Measurements from ENCODE around the gene JAZF1. TPM values are rescaled to one million over a fixed set of nuclear protein-coding genes. Genes with fewer than 3 reads are reported as not detected.

The JAZF1 gene
- total and polyA plus RNA-seq, 2 of the 4 experiments (the other 2 are of a cell fraction), result 8.4 to 10.5 TPM

GRCh38 chr7:28161331-28161730 is 19.3 kb downstream of the JAZF1 start:
- Histone ChIP-seq H3K9ac (ENCODE audit: low read depth, low read length) (0 out of 2 replicates have a peak overlapping the region, but pooled peaks have one; percentile 14), H2AK5ac (ENCODE audit: low read depth, low read length) (peak overlapping the region; percentile 94), H3K79me1 (ENCODE audit: low read depth in 1 of 2, low read length in 2 of 2) (peaks cover 66 to 84% of the 10 kb centered on the region in 2 experiments), H4K8ac (ENCODE audit: low read depth in 2 of 2, low read length in 2 of 2) (peak overlapping the region; percentile 77 to 90; a peak in 3 of 4 replicates), H3K18ac (ENCODE audit: low read depth, low read length) (peak overlapping the region; percentile 97), H2BK20ac (ENCODE audit: low read depth, low read length) (peak overlapping the region; percentile 93), H3K4me1 (ENCODE audit: control insufficient read depth, insufficient read depth, low read length) (peaks cover 32% of the 10 kb centered on the region), H3K4me2 (ENCODE audit: low read depth, low read length) (no peak overlapping the region), H2AFZ (replicated peaks; ENCODE audit: low read length, poor library complexity) (no peak overlapping the region), H2BK15ac (ENCODE audit: low read depth, low read length) (peak overlapping the region; percentile 97; the same call in 2 of the 3 replicates), H4K5ac (ENCODE audit: low read depth, low read length) (peak overlapping the region; percentile 88), H3K4ac (ENCODE audit: low read depth, low read length) (peak overlapping the region; percentile 96), H3K27me3 (ENCODE audit: control insufficient read depth, insufficient read depth, low read length) (no peaks in the 10 kb centered on the region), H3K14ac (replicated peaks; ENCODE audit: low read depth, low read length) (peak overlapping the region; percentile 93), H3K56ac (ENCODE audit: extremely low read depth, insufficient read depth, low read length) (peak overlapping the region; percentile 19; the same call in 1 of the 2 replicates), H3K9me3 (ENCODE audit: control insufficient read depth, insufficient read depth, low read length) (no peaks in the 10 kb centered on the region), H3K27ac (ENCODE audit: insufficient read depth, low read length) (peak overlapping the region; percentile 51; the same call in 1 of the 2 replicates), H3K4me3 (ENCODE audit: insufficient read depth, low read depth, low read length) (no peak overlapping the region), H2BK5ac (ENCODE audit: low read depth, low read length, poor library complexity, severe bottlenecking) (peak overlapping the region; percentile 99), H2AK9ac (replicated peaks; ENCODE audit: low read depth, low read length, poor library complexity) (peak overlapping the region; percentile 63), H3K23ac (ENCODE audit: low read depth, low read length) (peak overlapping the region; percentile 81), H2BK120ac (ENCODE audit: low read depth, low read length) (peak overlapping the region; percentile 95), H4K20me1 (ENCODE audit: insufficient read depth, low read length) (no peaks in the 10 kb centered on the region), H4K91ac (ENCODE audit: insufficient read depth, low read depth, low read length) (peak overlapping the region; percentile 90), H3K36me3 (ENCODE audit: control insufficient read depth, insufficient read depth, low read length) (peaks cover 2% of the 10 kb centered on the region), H3K9me1 (ENCODE audit: insufficient read depth, low read length) (peaks cover 26% of the 10 kb centered on the region)
- no peak for TF ChIP-seq MAFK (IDR thresholded peaks at IDR 0.05; ENCODE audit: low read depth, low read length)
- no peak for TF ChIP-seq BHLHE40 (IDR thresholded peaks at IDR 0.05; ENCODE audit: low read depth, low read length)
- no peak for TF ChIP-seq CEBPB (IDR thresholded peaks at IDR 0.05; ENCODE audit: low read depth, low read length)
- no peak for TF ChIP-seq CHD1 (IDR thresholded peaks at IDR 0.05; ENCODE audit: low read depth, low read length)
- no peak for TF ChIP-seq NFE2L2 (IDR thresholded peaks at IDR 0.05; ENCODE audit: low read depth, low read length)
- no peak for TF ChIP-seq SMC3 (IDR thresholded peaks at IDR 0.05; ENCODE audit: low read depth, low read length)
- no peak for TF ChIP-seq POLR2A (IDR thresholded peaks at IDR 0.05; ENCODE audit: low read depth, low read length)
- no peak for TF ChIP-seq RAD21 (IDR thresholded peaks at IDR 0.05; ENCODE audit: low read length)
- TF ChIP-seq, protein P1, sequence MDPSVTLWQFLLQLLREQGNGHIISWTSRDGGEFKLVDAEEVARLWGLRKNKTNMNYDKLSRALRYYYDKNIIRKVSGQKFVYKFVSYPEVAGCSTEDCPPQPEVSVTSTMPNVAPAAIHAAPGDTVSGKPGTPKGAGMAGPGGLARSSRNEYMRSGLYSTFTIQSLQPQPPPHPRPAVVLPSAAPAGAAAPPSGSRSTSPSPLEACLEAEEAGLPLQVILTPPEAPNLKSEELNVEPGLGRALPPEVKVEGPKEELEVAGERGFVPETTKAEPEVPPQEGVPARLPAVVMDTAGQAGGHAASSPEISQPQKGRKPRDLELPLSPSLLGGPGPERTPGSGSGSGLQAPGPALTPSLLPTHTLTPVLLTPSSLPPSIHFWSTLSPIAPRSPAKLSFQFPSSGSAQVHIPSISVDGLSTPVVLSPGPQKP (IDR thresholded peaks at IDR 0.05; ENCODE audit: borderline replicate concordance, low read depth, low read length), result no peak
- TF ChIP-seq MAZ (IDR thresholded peaks at IDR 0.05; ENCODE audit: borderline replicate concordance, low read depth, low read length), result no peak
- no peak for TF ChIP-seq FOS (IDR thresholded peaks at IDR 0.05; ENCODE audit: low read depth, low read length)
- TF ChIP-seq, protein P2, sequence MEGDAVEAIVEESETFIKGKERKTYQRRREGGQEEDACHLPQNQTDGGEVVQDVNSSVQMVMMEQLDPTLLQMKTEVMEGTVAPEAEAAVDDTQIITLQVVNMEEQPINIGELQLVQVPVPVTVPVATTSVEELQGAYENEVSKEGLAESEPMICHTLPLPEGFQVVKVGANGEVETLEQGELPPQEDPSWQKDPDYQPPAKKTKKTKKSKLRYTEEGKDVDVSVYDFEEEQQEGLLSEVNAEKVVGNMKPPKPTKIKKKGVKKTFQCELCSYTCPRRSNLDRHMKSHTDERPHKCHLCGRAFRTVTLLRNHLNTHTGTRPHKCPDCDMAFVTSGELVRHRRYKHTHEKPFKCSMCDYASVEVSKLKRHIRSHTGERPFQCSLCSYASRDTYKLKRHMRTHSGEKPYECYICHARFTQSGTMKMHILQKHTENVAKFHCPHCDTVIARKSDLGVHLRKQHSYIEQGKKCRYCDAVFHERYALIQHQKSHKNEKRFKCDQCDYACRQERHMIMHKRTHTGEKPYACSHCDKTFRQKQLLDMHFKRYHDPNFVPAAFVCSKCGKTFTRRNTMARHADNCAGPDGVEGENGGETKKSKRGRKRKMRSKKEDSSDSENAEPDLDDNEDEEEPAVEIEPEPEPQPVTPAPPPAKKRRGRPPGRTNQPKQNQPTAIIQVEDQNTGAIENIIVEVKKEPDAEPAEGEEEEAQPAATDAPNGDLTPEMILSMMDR (conservative IDR thresholded peaks at IDR 0.05; ENCODE audit: low read depth, low read length), result no peak
- no peak for TF ChIP-seq USF2 (IDR thresholded peaks at IDR 0.05; ENCODE audit: low read depth, low read length)
- no peak for TF ChIP-seq MXI1 (IDR thresholded peaks at IDR 0.05; ENCODE audit: borderline replicate concordance, low read depth, low read length)
- TF ChIP-seq RCOR1 (IDR thresholded peaks at IDR 0.05; ENCODE audit: insufficient replicate concordance, low read length), result no peak
- no peak for TF ChIP-seq RFX5 (IDR thresholded peaks at IDR 0.05; ENCODE audit: low read depth, low read length)
- BruUV-seq (replicated peaks), result no TSS peak
- ATAC-seq (ENCODE audit: low read depth) (no peak), DNase-seq (no peak)
- POLR2A ChIA-PET (ENCODE audit: unreplicated experiment), result no interaction called here
- CTCF ChIA-PET, result interaction anchor here (0.9 kb wide), 1 partner anchor 20 kb away, joined by 4 read pairs; the partner anchor contains the start of gene JAZF1
- in situ Hi-C loops (cut with MboI; ENCODE audit: low sequenced_read_pairs), result no loop called here
- dilution Hi-C loops (cut with HindIII; ENCODE audit: low sequenced_read_pairs, unreplicated experiment), result no loop called here
- intact Hi-C loops (cut with micrococcal nuclease), result no loop called here
- WGBS, 2 experiments (ENCODE audit: extremely low coverage in 2 of 2, insufficient read length in 1 of 2), result no CpG with 5 or more reads among the region's 1 CpG

All from IMR-90 (cell line).